GM12872 (cell line): ENCODE results near the gene SLC25A15.

Source experiments
- CTCF ChIP-seq: IDR thresholded peaks from 3 replicates; pipeline ENCODE4 v1.5.1; 2011; ENCODE audit warnings: low read depth, mild to moderate bottlenecking, low read length, moderate library complexity; ENCODE audit not compliant: insufficient read depth

Gene SLC25A15

GRCh38 chr13:40796649-40797048 lies 7.2 kb downstream of the SLC25A15 start:
- TF ChIP-seq CTCF = no peak

GRCh38 chr13:40798380-40798779 lies 9.0 kb downstream of the SLC25A15 start:
- no peak for TF ChIP-seq CTCF

- no peak for TF ChIP-seq CTCF
These were observed 10.1 kb downstream of the SLC25A15 start for GRCh38 chr13:40799508-40799907.

- TF ChIP-seq CTCF = no peak
These were observed 11.1 kb downstream of the SLC25A15 start for GRCh38 chr13:40800559-40800958.

GRCh38 chr13:40801255-40802217 lies 12.1 kb downstream of the SLC25A15 start:
- TF ChIP-seq CTCF = no peak

- TF ChIP-seq CTCF = no peak
These were observed 13.9 kb downstream of the SLC25A15 start for GRCh38 chr13:40803316-40803715.

GRCh38 chr13:40806241-40806640 lies 16.8 kb downstream of the SLC25A15 start:
- no peak for TF ChIP-seq CTCF
